ENCODE data around the gene RABEPK. TPM values are rescaled to one million over a fixed set of nuclear protein-coding genes. Genes with fewer than 3 reads are reported as not detected.

The RABEPK gene
- total RNA-seq, 1 experiment from 2014 or later: 43.6 TPM

DNA sequence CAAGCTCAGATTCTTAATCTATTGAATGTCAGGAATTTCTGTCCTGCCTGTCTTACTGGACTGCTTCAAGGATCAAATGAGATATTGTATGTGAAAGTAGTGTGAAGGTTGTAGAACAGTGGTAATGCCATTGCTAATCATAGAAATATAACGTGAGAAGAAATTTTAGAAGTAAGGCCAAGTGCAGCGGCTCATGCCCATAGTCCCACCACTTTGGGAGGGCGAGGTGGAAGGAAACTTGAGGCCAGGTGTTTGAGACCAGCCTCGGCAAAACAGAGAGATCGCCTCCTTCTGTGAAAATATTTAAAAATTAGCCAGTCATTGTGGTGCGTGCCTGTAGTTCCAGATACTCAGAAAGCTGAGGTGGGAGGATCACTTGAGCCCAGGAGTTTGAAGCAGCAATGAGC, 45.9 kb downstream of the RABEPK start:
- Histone ChIP-seq H3K36me3 (ENCODE audit: insufficient read depth, low read length, poor library complexity, severe bottlenecking) (no peaks in the 10 kb centered on the region), H3K27ac (ENCODE audit: low read depth, low read length, poor library complexity, severe bottlenecking) (no peak overlapping the region), H3K27me3 (replicated peaks; ENCODE audit: insufficient read depth, low read depth, low read length, poor library complexity) (no peaks in the 10 kb centered on the region), H3K9me3 (ENCODE audit: low read depth, low read length, poor library complexity, severe bottlenecking) (no peaks in the 10 kb centered on the region), H3K4me1 (ENCODE audit: insufficient read depth, low read length, poor library complexity, severe bottlenecking) (peaks cover 6% of the 10 kb centered on the region), H3K4me3 (ENCODE audit: low read depth, low read length, poor library complexity, severe bottlenecking) (no peak overlapping the region)
- no peak for TF ChIP-seq EZH2 (IDR thresholded peaks at IDR 0.05; ENCODE audit: borderline replicate concordance, low read depth, low read length, poor library complexity, severe bottlenecking)
- TF ChIP-seq CTCF (conservative IDR thresholded peaks at IDR 0.05; ENCODE audit: low read depth, low read length): no peak
- POLR2A ChIA-PET (ENCODE audit: low non-redundant PET): interaction anchor here (0.6 kb wide), 1 partner anchor 844 kb away, joined by 3 read pairs; no protein-coding TSS in a partner anchor
- BruUV-seq (replicated peaks): no TSS peak
- no peak for DNase-seq (ENCODE audit: low spot score)
- CTCF ChIA-PET: no interaction called here
- intact Hi-C loops (cut with micrococcal nuclease; ENCODE audit: unreplicated experiment): no loop called here

DNA sequence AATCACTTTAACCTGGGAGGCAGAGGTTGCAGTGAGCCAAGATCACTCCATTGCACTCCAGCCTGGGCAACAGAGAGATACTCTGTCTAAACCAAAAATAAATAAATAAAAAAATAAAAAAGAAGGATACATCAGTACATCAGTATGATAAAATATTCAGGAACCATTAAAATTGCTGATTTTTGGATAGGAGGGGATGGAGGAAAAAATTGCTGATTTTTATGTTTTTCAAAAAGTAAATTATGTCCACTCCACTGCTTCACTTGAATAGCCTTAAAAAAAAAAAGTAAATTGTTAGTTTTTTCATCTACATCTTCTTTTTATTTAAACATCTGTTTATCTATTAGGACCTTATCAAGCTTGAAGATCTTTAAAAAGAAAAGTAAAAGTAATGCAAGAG, 53.9 kb downstream of the RABEPK start:
- POLR2A ChIA-PET (ENCODE audit: low non-redundant PET): no interaction called here
- TF ChIP-seq CTCF (conservative IDR thresholded peaks at IDR 0.05; ENCODE audit: low read depth, low read length) (no peak), EZH2 (IDR thresholded peaks at IDR 0.05; ENCODE audit: borderline replicate concordance, low read depth, low read length, poor library complexity, severe bottlenecking) (no peak)
- CTCF ChIA-PET: no interaction called here
- no peak overlapping the region for H3K27ac ChIP-seq (ENCODE audit: low read depth, low read length, poor library complexity, severe bottlenecking)
- H3K4me1 ChIP-seq (ENCODE audit: insufficient read depth, low read length, poor library complexity, severe bottlenecking): no peaks in the 10 kb centered on the region
- H3K27me3 ChIP-seq (replicated peaks; ENCODE audit: insufficient read depth, low read depth, low read length, poor library complexity): no peaks in the 10 kb centered on the region
- BruUV-seq (replicated peaks): no TSS peak
- H3K4me3 ChIP-seq (ENCODE audit: low read depth, low read length, poor library complexity, severe bottlenecking): no peak overlapping the region
- intact Hi-C loops (cut with micrococcal nuclease; ENCODE audit: unreplicated experiment): no loop called here
- no peak for DNase-seq (ENCODE audit: low spot score)
- H3K9me3 ChIP-seq (ENCODE audit: low read depth, low read length, poor library complexity, severe bottlenecking): no peaks in the 10 kb centered on the region
- no peaks in the 10 kb centered on the region for H3K36me3 ChIP-seq (ENCODE audit: insufficient read depth, low read length, poor library complexity, severe bottlenecking)

DNA sequence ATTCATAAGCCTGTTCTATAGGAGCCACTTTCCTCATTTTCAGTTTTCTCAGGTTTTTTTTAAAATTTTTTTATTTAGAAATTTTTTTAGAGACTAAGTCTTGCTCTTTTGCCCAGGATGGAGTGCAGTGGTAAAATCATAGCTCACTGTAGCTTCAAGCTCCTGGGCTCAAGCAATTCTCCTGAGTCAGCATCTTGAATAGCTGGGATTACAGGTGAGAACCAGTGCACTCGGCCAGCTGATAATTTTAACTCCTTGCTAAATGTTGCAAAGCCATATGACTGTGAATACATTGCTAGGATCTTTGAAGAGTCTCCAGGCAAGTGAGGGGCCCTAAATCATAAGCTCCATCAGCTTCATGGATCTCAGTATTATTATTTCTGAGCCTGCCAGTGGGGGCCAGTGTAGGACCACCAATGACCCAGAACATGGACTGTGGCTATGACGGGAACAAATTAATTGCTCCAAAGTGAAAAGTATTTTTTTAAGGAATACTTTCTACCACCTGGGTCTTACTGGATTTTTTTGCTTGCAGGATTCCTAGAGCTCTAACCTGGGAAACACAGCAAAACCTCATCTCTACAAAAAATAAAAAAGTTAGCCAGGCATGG, 55.5 kb downstream of the RABEPK start:
- ChIA-PET CTCF (interaction anchor here (0.5 to 1.2 kb wide), 7 partner anchors 13 to 394 kb away, joined by 3 to 14 read pairs (median 5); partner anchors contain the start of genes ARPC5L and RPL35), POLR2A (ENCODE audit: low non-redundant PET) (interaction anchor here (0.6 kb wide), 1 partner anchor 217 kb away, joined by 5 read pairs; no protein-coding TSS in a partner anchor)
- no peaks in the 10 kb centered on the region for H3K4me1 ChIP-seq (ENCODE audit: insufficient read depth, low read length, poor library complexity, severe bottlenecking)
- no peak overlapping the region for H3K4me3 ChIP-seq (ENCODE audit: low read depth, low read length, poor library complexity, severe bottlenecking)
- no peak overlapping the region for H3K27ac ChIP-seq (ENCODE audit: low read depth, low read length, poor library complexity, severe bottlenecking)
- no TSS peak for BruUV-seq (replicated peaks)
- H3K36me3 ChIP-seq (ENCODE audit: insufficient read depth, low read length, poor library complexity, severe bottlenecking): no peaks in the 10 kb centered on the region
- no peak for TF ChIP-seq EZH2 (IDR thresholded peaks at IDR 0.05; ENCODE audit: borderline replicate concordance, low read depth, low read length, poor library complexity, severe bottlenecking)
- peak; percentile 53 for TF ChIP-seq CTCF (conservative IDR thresholded peaks at IDR 0.05; ENCODE audit: low read depth, low read length)
- H3K9me3 ChIP-seq (ENCODE audit: low read depth, low read length, poor library complexity, severe bottlenecking): no peaks in the 10 kb centered on the region
- peak; percentile 43 for DNase-seq (ENCODE audit: low spot score)
- no peaks in the 10 kb centered on the region for H3K27me3 ChIP-seq (replicated peaks; ENCODE audit: insufficient read depth, low read depth, low read length, poor library complexity)
- intact Hi-C loops (cut with micrococcal nuclease; ENCODE audit: unreplicated experiment): loop anchor here (5.0 kb wide), 1 partner anchor 116 kb away; no protein-coding TSS in a partner anchor

All from A673 (cell line).